ENCODE data around the gene ADAMTS17. TPM values are rescaled to one million over a fixed set of nuclear protein-coding genes. Genes with fewer than 3 reads are reported as not detected.

Gene ADAMTS17
- total RNA-seq, 1 experiment from 2014 or later, result 0.15 TPM

DNA sequence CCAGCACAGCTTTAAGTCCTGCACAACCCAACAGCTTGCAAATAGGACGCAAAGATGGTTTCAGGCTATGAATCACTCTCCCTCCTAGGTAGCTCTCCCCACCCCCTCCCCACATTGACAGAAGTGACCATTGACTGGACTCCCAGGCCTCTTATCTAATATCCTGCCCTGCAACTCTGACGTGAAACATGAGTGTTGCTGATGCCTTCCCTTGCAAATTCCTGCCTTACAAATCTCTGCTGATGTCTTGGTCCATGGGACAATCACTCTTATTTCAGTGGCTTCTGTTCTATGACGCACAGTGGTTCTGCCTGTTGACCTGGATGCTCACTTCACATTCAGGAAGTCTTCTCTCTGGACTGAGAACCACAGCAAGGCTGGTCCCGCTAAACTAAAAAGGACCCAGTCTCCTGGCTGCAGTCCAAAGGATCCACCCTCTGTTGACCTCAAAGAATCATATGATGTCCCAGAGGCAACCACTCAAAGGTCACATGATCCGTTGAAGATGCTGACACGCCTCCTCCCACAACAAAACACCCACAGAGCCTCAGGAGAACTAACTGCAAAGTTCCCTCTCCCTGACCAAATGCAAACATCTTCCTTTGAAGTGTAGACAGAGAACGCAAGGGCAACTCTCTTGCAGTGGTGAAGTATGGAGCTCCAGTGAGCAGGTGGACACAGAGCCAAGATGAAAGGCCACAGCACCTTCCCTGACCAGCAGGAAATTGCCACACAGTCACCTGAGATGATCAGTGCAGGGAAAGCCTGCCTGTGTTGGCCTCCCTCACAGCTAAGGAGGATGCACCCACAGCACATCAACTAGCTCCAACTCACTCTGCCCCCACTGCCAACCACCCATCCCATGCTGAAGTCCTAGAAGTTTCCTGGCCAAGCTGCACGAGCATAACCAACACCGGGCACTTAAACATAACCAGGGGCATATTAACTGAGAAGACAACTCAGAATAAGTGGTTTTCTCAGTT is 112.3 kb downstream of the ADAMTS17 start:
- H3K27ac ChIP-seq (ENCODE audit: low read depth, low read length, poor library complexity, severe bottlenecking), result no peak overlapping the region
- H3K9me3 ChIP-seq (ENCODE audit: low read depth, low read length, poor library complexity, severe bottlenecking), result no peaks in the 10 kb centered on the region
- H3K4me3 ChIP-seq (ENCODE audit: low read depth, low read length, poor library complexity, severe bottlenecking), result no peak overlapping the region
- H3K4me1 ChIP-seq (ENCODE audit: insufficient read depth, low read length, poor library complexity, severe bottlenecking), result no peaks in the 10 kb centered on the region
- no peaks in the 10 kb centered on the region for H3K36me3 ChIP-seq (ENCODE audit: insufficient read depth, low read length, poor library complexity, severe bottlenecking)
- CTCF ChIA-PET, result interaction anchor here (0.6 kb wide), 1 partner anchor 46 kb away, joined by 3 read pairs; no protein-coding TSS in a partner anchor
- POLR2A ChIA-PET (ENCODE audit: low non-redundant PET), result no interaction called here
- no TSS peak for BruUV-seq (replicated peaks)
- DNase-seq (ENCODE audit: low spot score), result no peak
- TF ChIP-seq, protein P1, sequence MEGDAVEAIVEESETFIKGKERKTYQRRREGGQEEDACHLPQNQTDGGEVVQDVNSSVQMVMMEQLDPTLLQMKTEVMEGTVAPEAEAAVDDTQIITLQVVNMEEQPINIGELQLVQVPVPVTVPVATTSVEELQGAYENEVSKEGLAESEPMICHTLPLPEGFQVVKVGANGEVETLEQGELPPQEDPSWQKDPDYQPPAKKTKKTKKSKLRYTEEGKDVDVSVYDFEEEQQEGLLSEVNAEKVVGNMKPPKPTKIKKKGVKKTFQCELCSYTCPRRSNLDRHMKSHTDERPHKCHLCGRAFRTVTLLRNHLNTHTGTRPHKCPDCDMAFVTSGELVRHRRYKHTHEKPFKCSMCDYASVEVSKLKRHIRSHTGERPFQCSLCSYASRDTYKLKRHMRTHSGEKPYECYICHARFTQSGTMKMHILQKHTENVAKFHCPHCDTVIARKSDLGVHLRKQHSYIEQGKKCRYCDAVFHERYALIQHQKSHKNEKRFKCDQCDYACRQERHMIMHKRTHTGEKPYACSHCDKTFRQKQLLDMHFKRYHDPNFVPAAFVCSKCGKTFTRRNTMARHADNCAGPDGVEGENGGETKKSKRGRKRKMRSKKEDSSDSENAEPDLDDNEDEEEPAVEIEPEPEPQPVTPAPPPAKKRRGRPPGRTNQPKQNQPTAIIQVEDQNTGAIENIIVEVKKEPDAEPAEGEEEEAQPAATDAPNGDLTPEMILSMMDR (conservative IDR thresholded peaks at IDR 0.05; ENCODE audit: low read depth, low read length), result no peak
- no peak for TF ChIP-seq EZH2 (IDR thresholded peaks at IDR 0.05; ENCODE audit: borderline replicate concordance, low read depth, low read length, poor library complexity, severe bottlenecking)
- intact Hi-C loops (cut with micrococcal nuclease; ENCODE audit: unreplicated experiment), result no loop called here
- no peaks in the 10 kb centered on the region for H3K27me3 ChIP-seq (replicated peaks; ENCODE audit: insufficient read depth, low read depth, low read length, poor library complexity)

DNA sequence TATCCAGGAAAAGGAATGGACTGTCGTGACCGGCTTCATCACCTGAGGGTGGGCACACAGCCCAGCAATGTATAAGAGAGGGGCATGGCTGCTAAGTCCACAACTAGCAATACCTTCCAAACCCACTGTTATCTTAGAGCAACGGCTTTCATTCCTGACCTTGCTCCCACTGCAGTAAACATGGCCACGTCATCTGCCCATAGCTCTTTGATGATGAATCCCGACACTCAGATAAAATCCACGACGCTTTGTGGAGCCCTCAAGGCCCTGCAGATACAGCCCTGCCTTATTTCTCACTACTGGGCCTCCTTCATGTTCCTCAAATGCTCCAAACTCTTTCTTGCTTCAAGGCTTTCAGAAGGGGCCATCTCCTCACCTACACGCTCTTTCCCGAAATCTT is 114.0 kb downstream of the ADAMTS17 start:
- Histone ChIP-seq H3K4me1 (ENCODE audit: insufficient read depth, low read length, poor library complexity, severe bottlenecking) (no peaks in the 10 kb centered on the region), H3K9me3 (ENCODE audit: low read depth, low read length, poor library complexity, severe bottlenecking) (no peaks in the 10 kb centered on the region), H3K27me3 (replicated peaks; ENCODE audit: insufficient read depth, low read depth, low read length, poor library complexity) (no peaks in the 10 kb centered on the region), H3K4me3 (ENCODE audit: low read depth, low read length, poor library complexity, severe bottlenecking) (no peak overlapping the region), H3K27ac (ENCODE audit: low read depth, low read length, poor library complexity, severe bottlenecking) (no peak overlapping the region), H3K36me3 (ENCODE audit: insufficient read depth, low read length, poor library complexity, severe bottlenecking) (no peaks in the 10 kb centered on the region)
- intact Hi-C loops (cut with micrococcal nuclease; ENCODE audit: unreplicated experiment), result no loop called here
- ChIA-PET CTCF (no interaction called here), POLR2A (ENCODE audit: low non-redundant PET) (no interaction called here)
- no TSS peak for BruUV-seq (replicated peaks)
- no peak for DNase-seq (ENCODE audit: low spot score)
- no peak for TF ChIP-seq EZH2 (IDR thresholded peaks at IDR 0.05; ENCODE audit: borderline replicate concordance, low read depth, low read length, poor library complexity, severe bottlenecking)
- TF ChIP-seq, protein P1 (conservative IDR thresholded peaks at IDR 0.05; ENCODE audit: low read depth, low read length), result no peak

DNA sequence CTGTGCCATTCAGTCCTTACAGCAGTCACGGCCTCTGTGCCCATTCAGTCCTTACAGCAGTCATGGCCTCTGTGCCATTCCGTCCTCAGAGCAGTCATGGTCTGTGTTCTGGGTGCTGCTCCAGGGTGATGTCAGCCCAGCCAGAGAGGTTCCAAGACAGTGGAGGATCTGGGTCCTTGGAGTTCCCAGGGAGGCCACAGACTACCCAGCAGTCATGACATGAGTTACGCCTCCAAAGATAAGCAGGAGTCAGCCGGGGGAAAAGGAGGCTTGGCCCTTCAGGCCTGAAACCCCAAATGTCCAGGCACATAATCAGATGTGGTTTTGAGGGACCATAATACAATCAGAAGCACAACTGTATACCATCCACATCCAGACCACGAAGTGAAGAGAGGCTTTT is 115.7 kb downstream of the ADAMTS17 start:
- H3K27me3 ChIP-seq (replicated peaks; ENCODE audit: insufficient read depth, low read depth, low read length, poor library complexity), result no peaks in the 10 kb centered on the region
- CTCF ChIA-PET, result no interaction called here
- no peaks in the 10 kb centered on the region for H3K36me3 ChIP-seq (ENCODE audit: insufficient read depth, low read length, poor library complexity, severe bottlenecking)
- BruUV-seq (replicated peaks), result no TSS peak
- no peak for DNase-seq (ENCODE audit: low spot score)
- H3K4me1 ChIP-seq (ENCODE audit: insufficient read depth, low read length, poor library complexity, severe bottlenecking), result no peaks in the 10 kb centered on the region
- TF ChIP-seq EZH2 (IDR thresholded peaks at IDR 0.05; ENCODE audit: borderline replicate concordance, low read depth, low read length, poor library complexity, severe bottlenecking), result no peak
- TF ChIP-seq, protein P1 (conservative IDR thresholded peaks at IDR 0.05; ENCODE audit: low read depth, low read length), result no peak
- POLR2A ChIA-PET (ENCODE audit: low non-redundant PET), result no interaction called here
- H3K9me3 ChIP-seq (ENCODE audit: low read depth, low read length, poor library complexity, severe bottlenecking), result no peaks in the 10 kb centered on the region
- no peak overlapping the region for H3K27ac ChIP-seq (ENCODE audit: low read depth, low read length, poor library complexity, severe bottlenecking)
- H3K4me3 ChIP-seq (ENCODE audit: low read depth, low read length, poor library complexity, severe bottlenecking), result no peak overlapping the region
- intact Hi-C loops (cut with micrococcal nuclease; ENCODE audit: unreplicated experiment), result no loop called here
